GM12875 (cell line): Measurements from ENCODE around the gene APOL4.
"Not testable (repeated sequence)": the region's sequence is repeated elsewhere in the genome, so short reads cannot be mapped to it uniquely, and the experiment has no call there.

Source experiments
- H3K4me3 ChIP-seq: one replicate; pipeline ENCODE4 v1.5.1; 2011; ENCODE audit warnings: low read depth, low read length, control low read depth
- TF ChIP-seq, protein P1 (sequence below): IDR thresholded peaks from 2 replicates; pipeline ENCODE4 v1.5.1; 2011; ENCODE audit warnings: low read depth, mild to moderate bottlenecking, control low read depth, inconsistent platforms, low read length, moderate library complexity, borderline replicate concordance; ENCODE audit not compliant: insufficient read depth

The APOL4 gene

GRCh38 chr22:36212901-36213300 is 11.3 kb upstream of the APOL4 start:
- no peak overlapping the region for H3K4me3 ChIP-seq
- TF ChIP-seq, protein P1, sequence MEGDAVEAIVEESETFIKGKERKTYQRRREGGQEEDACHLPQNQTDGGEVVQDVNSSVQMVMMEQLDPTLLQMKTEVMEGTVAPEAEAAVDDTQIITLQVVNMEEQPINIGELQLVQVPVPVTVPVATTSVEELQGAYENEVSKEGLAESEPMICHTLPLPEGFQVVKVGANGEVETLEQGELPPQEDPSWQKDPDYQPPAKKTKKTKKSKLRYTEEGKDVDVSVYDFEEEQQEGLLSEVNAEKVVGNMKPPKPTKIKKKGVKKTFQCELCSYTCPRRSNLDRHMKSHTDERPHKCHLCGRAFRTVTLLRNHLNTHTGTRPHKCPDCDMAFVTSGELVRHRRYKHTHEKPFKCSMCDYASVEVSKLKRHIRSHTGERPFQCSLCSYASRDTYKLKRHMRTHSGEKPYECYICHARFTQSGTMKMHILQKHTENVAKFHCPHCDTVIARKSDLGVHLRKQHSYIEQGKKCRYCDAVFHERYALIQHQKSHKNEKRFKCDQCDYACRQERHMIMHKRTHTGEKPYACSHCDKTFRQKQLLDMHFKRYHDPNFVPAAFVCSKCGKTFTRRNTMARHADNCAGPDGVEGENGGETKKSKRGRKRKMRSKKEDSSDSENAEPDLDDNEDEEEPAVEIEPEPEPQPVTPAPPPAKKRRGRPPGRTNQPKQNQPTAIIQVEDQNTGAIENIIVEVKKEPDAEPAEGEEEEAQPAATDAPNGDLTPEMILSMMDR: no peak

DNA sequence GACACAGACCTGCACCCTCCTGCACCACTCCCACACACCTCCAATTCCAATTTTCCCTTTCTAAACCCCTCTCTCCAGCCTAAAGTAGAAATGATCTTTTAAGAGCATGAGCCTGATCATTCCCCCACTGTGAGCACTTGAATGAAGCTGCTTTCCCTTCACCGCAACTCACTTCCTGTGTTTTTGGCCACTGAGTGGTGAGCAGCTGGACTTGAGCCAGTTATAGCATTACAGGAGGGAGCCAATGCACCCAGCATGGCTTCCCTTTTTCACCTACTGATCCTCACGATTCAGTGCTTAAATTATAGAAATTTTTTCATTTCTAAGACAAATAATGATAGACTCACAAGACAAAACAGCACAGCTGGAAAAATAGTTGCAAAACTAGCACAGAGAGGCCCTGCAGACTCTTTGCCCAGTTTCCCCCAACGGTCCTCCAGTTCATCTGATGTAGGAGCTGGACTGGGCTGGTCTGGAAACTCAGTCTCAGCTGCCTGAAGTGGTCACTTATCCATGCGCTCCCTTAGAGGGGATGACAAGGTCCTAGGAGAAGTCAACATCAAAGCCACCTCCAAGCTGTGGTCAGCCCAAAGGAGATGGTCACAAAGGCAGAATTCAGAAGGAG is 9.7 kb upstream of the APOL4 start:
- TF ChIP-seq, protein P1: no peak
- H3K4me3 ChIP-seq: no peak overlapping the region

DNA sequence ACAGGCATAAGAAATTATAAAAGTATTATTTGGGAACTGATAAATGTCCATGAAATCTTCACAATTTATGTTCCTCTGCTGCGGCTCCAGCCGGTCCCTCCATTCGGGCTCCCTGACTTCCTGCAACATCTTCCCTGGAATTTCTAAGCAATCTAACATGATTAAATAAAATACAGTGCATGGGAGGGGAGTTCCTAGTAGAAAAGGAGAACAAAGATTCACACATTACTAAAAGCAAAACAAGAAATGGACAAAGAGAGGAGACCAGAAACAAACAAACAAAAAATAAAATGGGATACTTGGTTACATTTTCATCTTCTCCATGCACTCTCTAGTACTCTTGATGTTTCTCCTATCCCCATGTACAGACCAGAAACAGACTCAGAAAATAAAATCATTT is 8.6 kb upstream of the APOL4 start:
- no peak overlapping the region for H3K4me3 ChIP-seq
- TF ChIP-seq, protein P1: no peak

DNA sequence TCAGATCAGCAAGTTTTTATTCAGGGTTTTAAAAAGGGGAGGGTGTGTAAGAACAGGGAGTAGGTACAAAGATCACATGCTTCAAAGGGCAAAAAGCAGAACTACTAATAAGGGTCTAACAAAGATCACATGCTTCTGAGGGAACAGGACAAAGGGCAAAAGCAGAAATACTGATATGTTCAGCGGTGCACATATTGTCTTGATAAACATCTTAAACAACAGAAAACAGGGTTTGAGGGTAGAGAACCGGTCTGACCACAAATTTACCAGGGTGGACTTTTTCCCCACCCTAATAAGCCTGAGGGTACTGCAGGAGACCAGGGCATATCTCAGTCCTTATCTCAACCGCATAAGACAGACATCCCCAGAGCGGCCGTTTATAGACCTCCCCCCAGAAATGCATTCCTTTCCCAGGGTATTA is 7.9 kb upstream of the APOL4 start:
- H3K4me3 ChIP-seq: not testable (repeated sequence)

- TF ChIP-seq, protein P1: no peak
Observed at GRCh38 chr22:36208914-36209313, 7.3 kb upstream of the APOL4 start.

DNA sequence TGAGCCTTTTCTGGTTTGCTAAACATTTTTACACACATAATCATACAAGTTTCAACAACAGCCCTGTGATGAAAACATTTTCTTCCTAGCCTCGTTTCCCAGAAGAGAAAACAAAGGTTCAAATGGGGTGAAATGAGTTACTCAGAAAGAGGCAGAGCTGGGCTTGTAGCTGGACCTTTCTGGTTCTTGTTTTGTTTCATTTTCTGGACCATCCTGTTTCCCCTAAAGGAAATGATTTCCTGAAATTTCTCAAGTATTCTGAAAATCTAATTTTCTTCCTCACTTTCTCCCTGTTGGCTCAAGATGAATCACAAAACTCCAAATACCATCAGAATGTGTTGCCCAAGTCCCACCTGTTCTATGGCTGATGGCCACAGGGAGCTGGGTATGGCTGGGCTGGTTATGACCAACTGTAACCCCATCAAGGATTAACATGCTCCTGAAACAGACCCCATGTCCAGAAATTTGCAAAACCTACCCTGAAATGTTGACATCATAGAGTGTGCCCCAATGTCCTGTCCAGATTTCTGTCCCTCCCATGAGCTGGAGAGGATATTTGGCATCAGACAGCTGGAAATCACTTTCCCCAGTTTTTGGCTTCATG is 6.7 kb upstream of the APOL4 start:
- TF ChIP-seq, protein P1: no peak
- no peak overlapping the region for H3K4me3 ChIP-seq

More at GRCh38 chr22:36208914-36209313, 7.3 kb upstream of the APOL4 start:
- no peak overlapping the region for H3K4me3 ChIP-seq

- TF ChIP-seq, protein P1: no peak
Observed at GRCh38 chr22:36206255-36206654, 4.6 kb upstream of the APOL4 start.

DNA sequence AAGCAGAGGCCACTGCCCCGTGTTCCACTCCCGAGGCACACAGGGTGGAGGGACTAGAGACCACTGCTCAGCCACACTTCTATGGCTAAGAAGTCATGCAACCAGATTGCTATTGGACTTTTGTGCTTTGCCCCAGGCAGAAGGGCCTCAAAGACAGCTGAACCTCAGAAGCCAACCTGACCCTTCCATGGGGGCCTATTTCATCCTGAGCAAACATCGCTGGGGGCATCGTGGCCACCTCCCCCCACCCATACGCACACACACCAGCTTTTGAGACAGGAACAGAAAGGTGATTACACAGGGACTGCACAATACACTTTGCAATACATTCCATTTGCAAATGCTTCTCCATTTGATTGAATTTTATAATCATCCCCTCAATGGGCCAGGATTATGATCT is 4.0 kb upstream of the APOL4 start:
- H3K4me3 ChIP-seq: not testable (repeated sequence)

More at GRCh38 chr22:36206255-36206654, 4.6 kb upstream of the APOL4 start:
- H3K4me3 ChIP-seq: no peak overlapping the region
